HG02981 (cell line): Measurements from ENCODE around the gene AGMO.

Source experiments
- ATAC-seq: cut with Tn5 transposase; IDR thresholded peaks from one replicate; pipeline ENCODE4 v1.9.1; 2021; ENCODE audit warnings: mild to moderate bottlenecking, moderate library complexity; ENCODE audit not compliant: unreplicated experiment

Gene AGMO

DNA sequence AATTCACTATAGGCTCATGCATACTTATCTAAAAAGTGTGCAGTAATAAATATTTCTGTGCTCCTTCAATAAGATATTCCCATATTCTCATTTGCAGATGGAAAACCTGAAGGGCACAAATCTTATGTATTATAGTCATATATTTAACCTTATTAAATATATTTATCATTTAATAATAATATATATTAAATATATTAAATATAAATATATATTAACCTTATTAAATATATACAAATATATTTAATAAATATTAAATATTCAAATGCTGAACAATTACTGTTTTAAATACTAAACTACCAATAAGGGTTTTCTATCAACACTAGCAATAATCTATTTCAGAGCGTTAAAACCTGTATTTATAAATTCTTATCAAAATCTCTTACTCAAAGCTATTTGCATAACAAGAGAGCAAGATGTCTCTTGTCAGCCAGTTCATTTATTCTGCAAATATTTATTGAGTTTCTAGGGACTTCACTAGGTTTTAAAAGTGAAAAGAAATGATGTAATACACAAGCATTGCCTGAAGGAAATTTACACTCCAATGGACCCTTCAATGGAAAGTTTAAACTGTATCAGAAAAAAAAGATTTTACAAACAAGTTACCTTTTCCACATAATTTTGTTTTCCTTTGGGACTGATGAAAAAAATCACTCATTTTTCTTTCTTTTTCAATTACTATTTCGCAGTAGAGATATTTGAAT is 159.2 kb downstream of the AGMO start:
- ATAC-seq, result no peak

DNA sequence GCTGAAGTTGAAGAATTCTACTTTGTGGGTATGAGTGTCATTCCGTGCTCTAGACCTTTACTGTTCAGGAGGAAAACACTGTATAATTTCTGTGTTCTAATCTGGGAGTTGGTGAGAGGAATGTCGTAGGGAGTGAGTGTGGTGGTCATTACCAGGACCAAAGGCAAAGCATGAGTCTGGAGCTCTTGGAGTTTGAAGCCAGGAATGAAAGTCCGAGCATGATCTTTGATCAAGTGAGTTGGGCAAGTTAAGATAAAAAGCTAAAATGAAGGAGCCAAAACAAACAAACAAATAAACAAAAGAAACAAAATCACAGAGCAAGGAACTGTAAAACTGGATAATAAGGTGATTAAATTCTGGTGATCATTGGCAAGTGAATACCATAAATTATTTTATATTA is 161.4 kb downstream of the AGMO start:
- no peak for ATAC-seq

DNA sequence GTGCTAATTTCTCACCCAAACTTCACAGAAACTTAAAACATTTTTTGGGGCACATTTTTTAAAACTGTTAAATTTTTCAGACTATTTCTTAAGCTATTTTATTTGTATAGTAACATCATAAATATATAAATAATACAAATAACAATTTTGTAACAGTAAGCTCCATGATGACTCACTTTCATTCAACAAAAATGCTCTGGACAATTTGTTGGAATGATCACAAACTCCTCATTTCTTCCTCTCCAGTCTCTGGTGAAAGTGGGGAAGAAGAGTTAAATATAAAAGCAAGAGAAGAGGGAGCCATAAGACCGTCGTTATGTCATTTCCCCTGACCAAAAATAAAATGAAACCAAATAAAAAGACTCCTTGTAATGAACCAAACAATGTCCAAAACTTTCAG is 162.4 kb downstream of the AGMO start:
- ATAC-seq, result no peak

DNA sequence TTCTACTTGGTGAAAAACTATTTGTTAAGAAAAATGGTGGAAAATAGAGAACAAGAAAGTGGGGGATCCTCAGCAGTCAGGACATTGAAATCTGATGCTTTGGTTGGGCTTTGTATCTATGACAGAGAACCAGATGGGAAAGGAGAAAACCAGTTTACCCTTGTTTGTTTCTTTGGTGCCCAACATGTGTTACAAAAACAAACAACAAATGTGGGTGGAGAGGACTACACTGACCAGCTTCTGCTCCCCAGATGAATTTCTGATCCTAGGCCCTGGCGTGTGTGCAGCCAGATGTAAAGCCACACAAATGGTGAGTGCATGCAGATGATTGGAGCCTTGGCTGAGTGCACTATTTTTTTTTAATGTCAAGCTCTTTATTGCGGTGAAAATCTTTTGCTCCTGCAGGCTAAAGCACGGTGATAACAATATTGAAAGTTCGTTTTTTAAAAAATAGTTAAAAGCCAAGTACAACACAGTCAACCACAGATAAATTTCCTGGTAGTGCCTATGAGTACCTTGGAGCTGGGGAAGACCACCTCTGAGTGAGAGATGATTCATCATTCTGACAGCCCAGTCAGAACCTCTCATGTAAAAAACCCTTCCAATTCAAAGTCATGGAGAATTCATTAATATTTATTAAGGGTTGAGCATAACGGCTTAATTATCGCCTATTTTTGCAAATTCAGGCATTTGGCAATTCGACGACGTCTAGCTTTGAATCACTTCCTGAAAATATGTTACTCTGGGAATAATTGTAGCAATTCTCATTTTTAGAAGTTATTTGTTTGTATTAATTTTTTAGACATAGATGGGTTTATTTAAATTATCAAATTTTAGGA is 163.7 kb downstream of the AGMO start:
- ATAC-seq, result no peak

DNA sequence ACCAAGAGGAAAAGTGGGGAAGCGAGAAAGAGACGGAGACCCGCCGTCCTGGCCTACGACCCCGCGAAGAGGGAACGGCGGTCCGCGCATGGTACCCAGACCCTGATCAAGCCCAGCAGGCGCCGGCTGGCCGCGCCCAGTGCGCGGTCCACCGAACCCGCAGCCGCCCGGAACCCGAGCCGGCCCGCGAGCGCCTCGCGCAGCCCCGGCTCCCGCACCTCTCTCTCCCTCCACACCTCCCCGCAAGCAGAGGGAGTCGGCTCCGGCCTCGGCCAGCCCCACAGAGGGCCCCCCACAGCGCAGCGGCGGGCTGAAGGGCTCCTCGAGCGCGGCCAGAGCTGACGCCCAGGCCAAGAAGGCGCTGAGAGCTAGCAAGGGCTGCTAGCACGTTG is 164.7 kb downstream of the AGMO start:
- no peak for ATAC-seq

DNA sequence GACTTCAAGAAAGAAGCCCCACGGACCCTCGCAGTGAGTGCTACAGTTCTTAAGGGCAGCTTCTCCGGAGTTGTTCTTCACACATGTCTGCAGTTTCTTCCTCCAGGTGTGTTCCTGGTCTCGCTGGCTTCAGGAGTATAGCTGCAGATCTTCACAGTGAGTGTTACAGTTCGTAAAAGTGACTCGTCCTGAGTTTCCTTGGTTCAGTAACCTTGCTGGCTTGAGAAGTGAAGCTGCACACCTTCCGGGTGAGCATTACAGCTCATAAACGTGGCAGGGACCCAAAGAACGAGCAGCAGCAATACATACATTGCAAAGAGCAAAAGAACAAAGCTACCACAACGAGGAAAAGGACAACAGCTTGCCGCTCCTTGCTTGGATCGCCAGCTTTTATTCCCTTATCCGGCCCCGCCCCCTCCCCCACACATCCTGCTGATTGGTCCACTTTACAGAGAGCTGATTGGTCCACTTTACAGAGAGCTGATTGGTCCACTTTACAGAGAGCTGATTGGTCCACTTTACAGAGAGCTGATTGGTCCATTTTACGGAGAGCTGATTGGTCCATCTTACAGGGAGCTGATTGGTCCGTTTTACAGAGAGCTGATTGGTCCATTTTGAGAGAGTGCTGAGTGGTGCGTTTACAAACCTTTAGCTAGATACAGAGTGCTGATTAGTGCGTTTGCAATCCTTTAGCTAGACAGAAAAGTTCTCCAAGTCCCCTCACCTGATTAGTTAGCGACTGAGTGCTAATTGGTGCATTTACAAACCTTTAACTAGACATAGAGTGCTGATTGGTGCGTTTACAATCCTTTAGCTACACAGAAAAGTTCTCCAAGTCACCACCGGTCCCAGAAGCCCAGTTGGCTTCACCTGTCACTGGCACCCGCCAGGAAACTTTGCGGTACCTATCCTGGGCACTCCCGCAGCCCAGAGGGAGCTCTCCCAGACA is 165.3 kb downstream of the AGMO start:
- ATAC-seq, result no peak

DNA sequence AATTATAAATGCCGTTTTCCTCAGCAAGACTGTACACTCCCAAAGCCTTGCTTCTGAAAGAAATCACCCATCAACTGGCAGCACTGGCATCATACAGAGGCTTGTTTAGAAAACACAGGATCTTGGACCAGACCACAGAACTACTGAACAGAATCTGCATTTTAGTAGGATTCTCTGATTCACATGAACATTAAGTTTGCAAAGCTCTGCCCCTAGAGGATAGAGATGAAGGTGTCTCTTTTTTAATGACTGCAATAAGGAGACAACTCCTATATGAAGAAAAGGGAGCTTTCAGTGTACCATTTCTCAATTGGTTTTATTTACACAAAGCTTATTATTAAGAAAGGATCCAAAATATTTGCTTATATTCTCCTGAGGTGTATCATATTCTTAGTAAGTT is 172.7 kb downstream of the AGMO start:
- ATAC-seq, result no peak

DNA sequence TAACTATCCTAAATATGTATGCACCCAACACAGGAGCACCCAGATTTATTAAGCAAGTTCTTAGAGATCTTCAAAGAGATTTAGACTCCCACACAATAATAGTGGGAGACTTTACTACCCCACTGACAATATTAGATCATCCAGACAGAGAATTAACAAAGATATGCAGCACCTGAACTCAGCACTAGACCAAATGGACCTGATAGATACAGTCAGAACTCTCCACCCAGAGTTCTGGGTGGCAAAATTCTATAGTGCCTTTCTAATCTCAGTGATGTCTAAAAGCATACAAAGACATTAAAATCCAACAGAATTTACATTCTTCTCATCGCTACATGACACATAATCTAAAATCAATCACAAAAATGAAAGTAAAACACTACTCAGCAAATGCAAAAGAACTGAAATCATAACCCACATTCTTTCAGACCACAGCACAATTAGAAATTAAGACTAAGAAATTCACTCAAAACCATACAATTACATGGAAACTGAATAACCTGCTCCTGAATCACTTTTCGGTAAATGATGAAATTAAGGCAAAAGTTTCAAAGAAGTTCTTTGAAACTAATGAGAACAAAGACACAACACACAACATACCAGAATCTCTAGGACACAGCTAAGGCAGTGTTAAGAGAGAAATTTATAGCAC is 183.2 kb downstream of the AGMO start:
- no peak for ATAC-seq

DNA sequence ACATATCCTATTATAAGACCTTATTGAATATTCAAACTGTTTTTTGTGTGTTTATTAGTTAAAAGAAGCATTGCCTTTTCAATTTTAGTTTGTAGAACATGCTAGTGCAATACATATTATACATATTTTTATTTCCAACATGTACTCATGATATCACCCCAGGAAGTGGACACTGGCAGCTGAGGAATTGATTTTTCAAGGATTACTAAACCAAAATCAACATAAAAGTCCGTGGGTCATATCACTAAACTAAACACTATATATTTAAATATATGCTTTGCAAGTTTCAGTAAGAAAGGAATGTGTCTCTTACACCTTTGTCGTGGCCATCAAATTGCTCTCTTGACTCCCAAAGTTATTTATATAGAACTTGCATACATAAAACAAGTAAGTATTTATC is 185.2 kb downstream of the AGMO start:
- ATAC-seq, result no peak

DNA sequence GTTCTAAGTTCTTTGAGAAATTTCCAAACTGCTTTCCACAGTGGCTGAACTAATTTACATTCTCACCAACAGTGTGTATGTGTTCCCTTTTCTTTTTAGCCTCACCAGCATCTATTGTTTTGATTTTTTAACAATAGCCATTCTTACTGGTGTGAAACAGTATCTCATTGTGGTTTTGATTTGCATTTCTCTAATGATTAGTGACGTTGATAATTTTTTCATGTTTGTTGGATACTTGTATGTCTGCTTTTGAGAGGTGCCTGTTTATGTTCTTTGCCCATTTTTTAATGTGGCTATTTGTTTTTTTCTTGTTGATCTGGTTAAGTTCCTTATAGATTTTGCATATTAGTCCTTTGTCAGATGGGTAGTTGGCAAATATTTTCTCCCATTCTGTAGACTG is 191.4 kb downstream of the AGMO start:
- no peak for ATAC-seq

DNA sequence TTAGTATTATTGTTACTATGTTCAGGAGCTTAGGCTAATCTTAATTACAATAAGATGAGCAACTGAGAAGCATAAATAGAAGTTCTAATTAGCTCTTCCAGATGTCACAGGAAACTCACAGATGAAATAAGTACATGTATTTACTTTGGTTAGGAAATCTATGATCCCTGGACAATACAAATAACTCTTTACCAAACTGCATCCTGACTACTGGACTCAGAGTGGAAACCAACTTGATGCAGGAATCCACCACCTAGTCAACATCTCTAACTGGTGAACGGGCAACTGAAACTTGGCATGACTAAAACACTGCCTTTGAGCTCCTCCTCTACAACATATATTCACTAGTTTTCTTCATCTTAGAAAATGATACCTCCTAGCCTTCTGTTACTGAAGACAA is 193.2 kb downstream of the AGMO start:
- ATAC-seq, result no peak

DNA sequence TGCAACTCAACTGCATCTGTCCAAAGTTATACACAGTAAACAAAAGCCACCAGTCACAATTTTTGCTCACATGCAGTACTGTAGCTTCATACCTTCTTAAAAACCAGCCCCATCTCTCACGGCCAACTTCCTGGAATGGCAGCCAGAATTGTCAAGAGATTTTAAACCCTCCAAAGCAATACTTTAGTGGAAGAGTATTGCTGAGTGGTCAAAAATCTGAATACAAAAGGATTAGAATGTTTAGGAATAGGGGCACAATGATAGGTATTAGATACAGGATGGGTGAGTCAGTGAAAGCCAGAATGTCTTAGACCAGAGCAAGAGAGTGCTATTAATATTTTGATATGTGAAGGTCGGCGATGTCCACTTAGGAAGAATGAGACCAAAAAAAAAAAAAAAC is 193.9 kb downstream of the AGMO start:
- ATAC-seq, result no peak

DNA sequence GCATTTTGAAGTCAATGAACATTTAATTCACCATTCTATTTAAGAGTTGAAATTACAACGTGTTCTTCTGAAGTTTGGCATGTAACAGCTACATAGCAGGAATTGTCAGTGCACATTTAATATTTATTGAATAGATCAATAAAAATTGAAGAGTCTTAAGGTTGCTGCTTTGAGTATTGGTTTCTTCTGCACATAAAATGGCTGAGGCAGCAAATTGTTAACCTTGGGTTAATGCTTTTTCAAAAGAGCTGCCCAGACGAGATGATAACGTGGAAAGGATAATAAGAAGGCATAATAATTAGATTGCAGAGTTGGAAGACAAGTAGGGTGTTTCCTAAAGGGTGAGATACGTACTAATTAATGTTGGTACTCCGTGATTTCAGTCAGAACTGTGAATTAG is 203.7 kb downstream of the AGMO start:
- no peak for ATAC-seq

DNA sequence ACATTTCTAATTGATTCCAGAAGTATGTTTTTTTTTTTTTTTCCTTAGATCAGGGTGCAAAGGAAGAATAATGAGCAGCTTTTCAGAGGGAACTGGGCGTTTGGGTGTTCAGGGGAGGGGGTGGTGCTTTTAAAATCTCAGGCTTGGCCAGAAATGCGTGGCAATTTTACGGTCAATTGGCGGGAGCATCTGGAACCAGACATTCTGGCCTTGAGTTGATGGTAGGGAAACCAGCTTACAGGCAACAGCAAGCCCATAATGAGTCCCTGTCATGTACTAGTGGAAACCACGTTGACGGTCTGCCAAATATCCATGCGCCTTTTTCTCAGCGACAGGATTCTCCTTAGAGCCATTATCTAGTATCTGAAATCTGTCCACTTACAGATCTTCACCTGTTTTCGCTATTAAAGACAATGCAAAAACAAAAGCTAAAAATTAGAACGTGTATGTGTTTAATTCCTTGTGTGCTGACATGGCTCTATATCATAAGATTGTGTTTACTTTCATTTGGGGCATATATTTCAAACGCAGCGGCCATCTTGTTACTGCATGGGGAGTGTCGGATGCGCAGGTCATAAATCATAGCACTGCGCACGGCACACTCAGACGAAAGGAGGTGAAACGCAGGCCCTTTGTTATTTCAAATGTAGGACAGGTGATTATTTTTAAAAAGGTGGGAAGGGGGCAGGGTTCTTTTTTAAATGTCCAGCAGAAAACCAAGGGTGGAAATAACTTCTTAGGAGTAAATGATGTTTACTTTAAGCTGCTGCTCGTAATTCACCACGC is 209.2 kb downstream of the AGMO start:
- ATAC-seq, result no peak

DNA sequence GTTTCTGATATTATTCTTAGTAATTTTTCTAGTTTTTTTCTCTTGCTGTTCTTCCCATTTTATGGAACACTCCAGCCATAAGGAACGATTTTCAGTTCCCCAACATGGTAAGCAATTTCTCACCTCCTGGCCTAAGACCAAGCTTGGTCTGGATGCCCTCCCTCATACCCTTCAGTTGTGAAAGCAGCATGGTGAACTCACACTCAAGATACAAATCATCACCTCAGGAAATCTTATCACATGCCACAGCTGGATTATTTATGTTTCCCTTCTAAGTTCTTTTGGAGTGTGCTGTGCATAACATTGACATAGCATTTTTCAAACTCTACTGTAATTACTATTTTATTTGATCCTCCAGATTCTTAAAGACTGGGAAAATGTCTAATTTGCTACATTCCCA is 216.6 kb downstream of the AGMO start:
- no peak for ATAC-seq

DNA sequence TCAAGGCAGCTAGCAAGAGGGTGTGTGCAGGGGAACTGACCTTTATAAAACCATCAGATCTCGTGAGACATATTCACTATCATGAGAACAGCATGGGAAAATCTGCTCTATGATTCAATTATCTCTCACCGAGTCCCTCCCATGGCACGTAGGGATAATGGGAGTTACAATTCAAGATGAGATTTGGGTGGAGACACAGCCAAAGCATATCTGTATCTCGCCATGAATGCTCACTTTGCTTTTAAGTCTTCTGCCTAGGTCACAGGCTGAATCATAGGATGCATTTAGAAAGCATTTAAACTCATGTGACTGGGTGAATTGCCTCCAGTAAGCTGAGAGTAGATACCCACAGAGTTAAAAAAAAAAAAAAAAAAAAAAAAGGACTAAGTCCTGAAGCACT is 220.0 kb downstream of the AGMO start:
- ATAC-seq, result no peak

DNA sequence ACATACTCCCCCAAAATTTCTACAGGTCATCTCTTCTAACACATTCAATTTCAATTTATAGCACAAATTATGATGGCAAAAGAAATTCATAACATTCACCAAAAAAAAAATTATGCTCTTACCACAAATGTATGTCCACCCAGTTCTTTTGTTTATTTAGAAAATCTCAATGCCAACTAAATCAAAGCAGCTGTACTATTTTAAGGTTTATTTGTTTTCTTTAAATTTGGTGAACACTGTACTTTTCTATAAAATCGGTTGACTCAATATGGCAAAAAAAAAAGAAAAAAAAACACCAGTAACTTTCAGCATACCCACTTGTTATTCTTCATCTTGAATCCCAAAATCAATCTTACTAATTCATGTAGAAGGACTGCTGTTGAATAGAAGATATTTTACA is 225.7 kb downstream of the AGMO start:
- no peak for ATAC-seq

DNA sequence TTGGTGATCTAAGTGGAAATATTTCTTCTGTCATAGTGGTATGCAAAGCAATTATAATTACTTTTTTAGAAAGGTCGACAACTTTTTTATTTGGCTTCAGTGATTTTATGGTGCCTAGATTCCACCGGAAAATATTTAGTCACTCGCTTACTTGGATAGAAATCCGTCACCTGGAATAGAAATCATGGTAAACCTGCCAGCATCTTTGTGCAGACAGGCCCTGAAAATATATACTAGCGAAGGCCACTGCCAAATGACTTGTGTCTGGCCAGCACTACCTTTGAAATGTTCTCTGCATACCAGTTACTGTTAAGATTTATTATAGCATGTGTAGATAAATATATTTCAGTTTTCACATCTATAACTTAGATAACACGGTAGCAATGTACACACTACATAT is 226.4 kb downstream of the AGMO start:
- ATAC-seq, result no peak

DNA sequence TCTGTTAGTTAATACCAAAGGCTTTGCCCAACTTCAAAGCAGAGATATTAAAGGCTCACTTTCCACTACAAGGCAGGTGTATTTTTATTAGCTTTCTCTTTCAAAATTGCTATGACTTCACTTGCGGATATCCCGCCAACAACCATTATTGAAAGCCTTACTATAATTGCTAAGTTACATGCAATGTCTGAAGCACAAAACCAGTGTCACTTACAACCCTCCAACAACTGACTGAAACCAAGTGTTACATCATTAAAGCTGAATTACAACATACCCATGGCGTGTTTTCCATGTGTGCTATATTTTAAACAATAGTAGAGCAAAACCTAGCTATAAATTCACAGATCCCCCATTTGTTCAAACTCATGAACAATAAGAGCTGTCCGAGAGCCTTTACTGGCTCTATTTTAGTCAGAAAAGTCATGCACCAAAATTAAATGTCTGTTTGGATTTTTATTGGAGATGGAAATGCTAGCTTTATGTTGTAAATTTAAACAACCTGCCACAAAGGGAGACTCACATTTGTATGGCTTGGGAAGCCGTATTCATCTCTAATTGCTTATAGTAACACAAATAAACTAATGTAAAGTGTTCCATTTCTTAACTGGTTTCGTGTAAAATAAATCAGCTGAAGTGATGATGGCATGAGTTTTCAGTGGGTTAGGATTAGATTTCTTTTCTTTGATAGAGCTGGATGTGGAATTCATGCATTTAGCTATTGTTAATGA is 227.1 kb downstream of the AGMO start:
- ATAC-seq, result no peak

DNA sequence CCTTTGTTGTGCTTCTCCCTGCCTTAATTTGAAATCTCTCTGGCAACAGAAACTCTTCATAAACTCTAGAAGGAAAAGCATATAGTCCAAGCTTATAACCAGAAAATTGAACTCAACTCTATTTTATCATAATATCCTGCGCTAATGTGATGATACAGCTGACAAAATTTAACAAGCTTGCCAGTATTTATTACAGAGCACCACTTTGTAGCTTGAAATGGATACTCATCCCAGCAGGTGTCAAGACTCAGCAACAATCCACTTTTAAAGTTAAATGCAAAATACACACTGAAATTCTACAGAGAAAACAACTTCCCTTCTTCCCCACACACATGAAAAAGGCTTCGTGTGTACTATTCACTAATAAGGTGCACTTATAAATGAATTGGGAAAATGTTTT is 228.9 kb downstream of the AGMO start:
- no peak for ATAC-seq
